HepG2 (cell line): ENCODE results near the gene MAGI1. TPM values are rescaled to one million over a fixed set of nuclear protein-coding genes. Genes with fewer than 3 reads are reported as not detected.

Source experiments
- ATAC-seq: fragments of 200-7000 bp; cut with Tn5 transposase; 3 replicates; pipeline ENCODE4 v1.9.1; 2020; ENCODE audit warnings: mild to moderate bottlenecking, moderate library complexity
- BruUV-seq: library from RNA; stranded (reverse); fragments of 400-500 nt; replicated peaks from 2 replicates; lab custom pipeline; 2021; lab: Mats Ljungman, UMichigan
- CTCF ChIA-PET: fragments of 300-600 bp; formaldehyde crosslinking; extraction: SDS; loops from one replicate; lab custom pipeline; 2021; ENCODE audit warnings: low total read pairs, inconsistent platforms, low intra/inter-chr PET ratio; lab: Yijun Ruan, JAX
- POLR2A ChIA-PET: fragments of 350-600 bp; sonication (Branson Sonifier 250); formaldehyde crosslinking; loops from one replicate; lab custom pipeline; 2020; ENCODE audit warnings: antibody characterized with exemption, inconsistent platforms; lab: Yijun Ruan, JAX
- DNase-seq: peaks from one replicate; pipeline ENCODE4 v3.0.0-alpha.2; 2015; ENCODE audit warnings: low spot score
- FAIRE-seq: peaks from 3 replicates; lab custom pipeline; 2011; peaks lifted over from hg19 to GRCh38; lab: Jason Lieb, UNC
- H2AFZ ChIP-seq: one replicate; pipeline ENCODE4 v1.6.1; 2011; ENCODE audit warnings: low read length, inconsistent platforms
- H3K27ac ChIP-seq: fragments of 300-600 bp; 3 replicates; pipeline ENCODE4 v1.8.0; 2011; ENCODE audit warnings: mixed run types, mild to moderate bottlenecking, mixed read lengths, low read length, inconsistent platforms; ENCODE audit not compliant: insufficient read depth; ENCODE audit errors: extremely low read length
- H3K27me3 ChIP-seq, 2 experiments: fragments of 200-600 bp in 1 of 2; 2 replicates in 1 of 2; 3 replicates in 1 of 2; pipeline versions ENCODE4 v1.6.0 to v1.8.0; 2011; ENCODE audit warnings: low read length in 2 of 2, mild to moderate bottlenecking in 2 of 2, moderate library complexity in 2 of 2, inconsistent platforms in 1 of 2; ENCODE audit not compliant: insufficient read depth in 2 of 2, control insufficient read depth in 1 of 2
- H3K36me3 ChIP-seq, 2 experiments: fragments of 200-600 bp in 1 of 2; replicated peaks in 1 of 2; 2 replicates in 1 of 2; 3 replicates in 1 of 2; pipeline versions ENCODE4 v1.5.1 to v1.8.0; 2011; ENCODE audit warnings: low read length in 2 of 2, inconsistent platforms in 1 of 2; ENCODE audit not compliant: insufficient read depth in 2 of 2, control insufficient read depth in 1 of 2
- H3K4me1 ChIP-seq: 2 replicates; pipeline ENCODE4 v1.5.1; 2012; ENCODE audit warnings: low read length, inconsistent platforms; ENCODE audit not compliant: insufficient read depth
- H3K4me2 ChIP-seq: 2 replicates; pipeline ENCODE4 v1.6.0; 2011; ENCODE audit warnings: low read depth, low read length, inconsistent platforms
- H3K4me3 ChIP-seq, 3 experiments: fragments of 200-600 bp in 1 of 3; sonication (generic), shearing (Covaris generic) in 1 of 3; replicated peaks in 1 of 3; 2 replicates each; pipeline ENCODE4 v1.5.1; 2011 to 2016; ENCODE audit warnings: low read length in 3 of 3, inconsistent platforms in 2 of 3, low read depth in 2 of 3, mild to moderate bottlenecking in 2 of 3, control low read depth in 1 of 3, mixed read lengths in 1 of 3; ENCODE audit not compliant: insufficient read depth in 1 of 3
- H3K79me2 ChIP-seq: one replicate; pipeline ENCODE4 v1.6.1; 2011; ENCODE audit warnings: low read length, inconsistent platforms; ENCODE audit not compliant: insufficient read depth
- H3K9ac ChIP-seq: 2 replicates; pipeline ENCODE4 v1.6.0; 2011; ENCODE audit warnings: mild to moderate bottlenecking, low read depth, low read length, inconsistent platforms; ENCODE audit not compliant: insufficient read depth
- H3K9me3 ChIP-seq: 2 replicates; pipeline ENCODE4 v1.5.1; 2012; ENCODE audit warnings: mild to moderate bottlenecking, low read length
- H4K20me1 ChIP-seq: 2 replicates; pipeline ENCODE4 v1.6.0; 2011; ENCODE audit warnings: inconsistent platforms, mild to moderate bottlenecking, low read length, moderate library complexity; ENCODE audit not compliant: insufficient read depth
- HNF1A ChIP-seq, 2 experiments: sonication (generic) in 1 of 2; formaldehyde crosslinking in 1 of 2; IDR thresholded peaks; 2 replicates each; pipeline versions ENCODE4 v1.4.0 to v1.6.1; 2016 to 2020; ENCODE audit warnings: borderline replicate concordance in 1 of 2, low read depth in 1 of 2, mild to moderate bottlenecking in 1 of 2, missing genetic modification reagents in 1 of 2
- KDM5A ChIP-seq: fragments of 200-600 bp; sonication (generic); IDR thresholded peaks from 2 replicates; pipeline ENCODE4 v1.7.0; 2018; ENCODE audit warnings: antibody characterized with exemption, mild to moderate bottlenecking, low read length, borderline replicate concordance
- SSRP1 ChIP-seq: IDR thresholded peaks from 2 replicates; pipeline ENCODE4 v1.6.1; 2016; ENCODE audit warnings: control low read depth
- ZNF552 ChIP-seq: sonication (generic); formaldehyde crosslinking; IDR thresholded peaks from 2 replicates; pipeline ENCODE4 v1.9.0; 2022; ENCODE audit warnings: missing genetic modification reagents, mild to moderate bottlenecking, borderline replicate concordance
- ZNF766 ChIP-seq: sonication (generic); formaldehyde crosslinking; IDR thresholded peaks from 2 replicates; pipeline ENCODE4 v1.5.0; 2020; ENCODE audit warnings: missing genetic modification reagents, borderline replicate concordance
- ZSCAN29 ChIP-seq: sonication (generic); formaldehyde crosslinking; conservative IDR thresholded peaks from 2 replicates; pipeline ENCODE4 v1.4.0; 2020; ENCODE audit warnings: mild to moderate bottlenecking, missing genetic modification reagents
- WGBS: methylation state at CpG from one replicate; pipeline ENCODE4 v1.1.6; 2017; ENCODE audit warnings: low lambda C conversion rate; 5-methylcytosine and 5-hydroxymethylcytosine counted together
- in situ Hi-C: cut with HindIII; loops from 2 replicates; pipeline ENCODE4 v1.10.0; 2017; ENCODE audit warnings: low pct_unique_long_range_greater_than_20kb; ENCODE audit not compliant: extremely low pct_ligation_motif_present
- intact Hi-C: fragments of 100-400 bp; cut with micrococcal nuclease; formaldehyde crosslinking; loops from one replicate; pipeline ENCODE4 v1.10.0; 2022; ENCODE audit not compliant: unreplicated experiment
- polyA plus RNA-seq, 8 experiments: library from polyadenylated mRNA; depleted of rRNA in 3 of 8; stranded (reverse) in 7 of 8; unstranded in 1 of 8; fragments of >200 nt; fragmentation: Illumina TruSeq in 4 of 8; extraction: Trizol in 4 of 8; gene quantifications; 2 replicates each; pipeline versions ENCODE4 v1.2.1 to v1.2.3, GENCODE V29; 2011 to 2016; ENCODE audit warnings: low read depth in 4 of 8, missing spikeins in 1 of 8, mixed read lengths in 1 of 8; ENCODE audit not compliant: insufficient read depth in 1 of 8
- total RNA-seq, 5 experiments: library from RNA; depleted of rRNA; stranded (reverse); fragments of >200 nt; fragmentation: Illumina TruSeq; extraction: Trizol; gene quantifications; 2 replicates each; pipeline ENCODE4 v1.2.3, GENCODE V29; 2016; ENCODE audit warnings: low read depth in 1 of 5

MAGI1 gene
- total and polyA plus RNA-seq, 2 of the 13 experiments (the other 11 are each of a cell fraction or from before 2014, with no cell fraction given), result 22.2 to 26.0 TPM

- ATAC-seq (no peak), DNase-seq (no peak), FAIRE-seq (no peak)
- intact Hi-C loops (no loop called here), in situ Hi-C loops (no loop called here)
- Histone ChIP-seq H3K4me3 (no peak overlapping the region), H3K9me3 (no peaks in the 10 kb centered on the region), H3K9ac (no peak overlapping the region), H3K27ac (no peak overlapping the region), H3K36me3 (no peaks in the 10 kb centered on the region), H3K79me2 (no peaks in the 10 kb centered on the region), H3K4me2 (no peak overlapping the region), H3K4me1 (peaks cover 27% of the 10 kb centered on the region), H3K27me3 (no peaks in the 10 kb centered on the region), H2AFZ (no peak overlapping the region), H4K20me1 (peaks cover 20% of the 10 kb centered on the region)
- TF ChIP-seq ZSCAN29 (CRISPR knock-in tag) (no peak), HNF1A (IDR thresholded peaks at IDR 0.05; ENCODE audit: low read depth) (no peak), HNF1A (CRISPR knock-in tag; IDR thresholded peaks at IDR 0.05; ENCODE audit: borderline replicate concordance) (no peak), SSRP1 (CRISPR knock-in tag) (no peak), ZNF552 (CRISPR knock-in tag) (no peak), ZNF766 (CRISPR knock-in tag) (no peak), KDM5A (no peak)
- POLR2A ChIA-PET, result no interaction called here
- BruUV-seq, result no TSS peak
- WGBS, result 95% methylated on average over 3 of the region's 3 CpGs
- CTCF ChIA-PET, result no interaction called here
Observed at GRCh38 chr3:65664446-65664845, 374.3 kb downstream of the MAGI1 start.
